GM18526 (cell line): ENCODE data around the gene TMEM163.

Experiments
- POLR2A ChIP-seq: IDR thresholded peaks from 3 replicates; pipeline ENCODE4 v1.6.1; 2011; ENCODE audit not compliant: insufficient read length; ENCODE audit errors: extremely low read depth

The TMEM163 gene

DNA sequence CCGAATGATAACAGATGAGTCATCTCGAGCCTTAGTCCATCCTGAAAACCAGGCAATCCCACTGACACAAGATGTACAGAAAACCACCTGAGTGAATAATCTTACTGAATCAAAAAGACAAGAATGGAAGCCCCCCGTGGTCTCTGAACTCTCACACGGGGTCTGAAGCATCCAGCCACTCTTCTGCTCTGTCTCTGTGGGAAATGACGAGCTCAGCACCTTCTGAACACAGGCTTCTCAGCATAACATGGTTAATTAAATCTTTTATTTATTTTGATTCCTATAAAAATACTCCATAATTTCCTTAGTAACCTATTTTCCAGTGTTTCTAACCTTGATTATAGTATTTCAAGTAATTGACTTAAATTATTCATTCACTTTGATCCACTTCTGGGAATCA is 203.7 kb downstream of the TMEM163 start:
- no peak for TF ChIP-seq POLR2A

DNA sequence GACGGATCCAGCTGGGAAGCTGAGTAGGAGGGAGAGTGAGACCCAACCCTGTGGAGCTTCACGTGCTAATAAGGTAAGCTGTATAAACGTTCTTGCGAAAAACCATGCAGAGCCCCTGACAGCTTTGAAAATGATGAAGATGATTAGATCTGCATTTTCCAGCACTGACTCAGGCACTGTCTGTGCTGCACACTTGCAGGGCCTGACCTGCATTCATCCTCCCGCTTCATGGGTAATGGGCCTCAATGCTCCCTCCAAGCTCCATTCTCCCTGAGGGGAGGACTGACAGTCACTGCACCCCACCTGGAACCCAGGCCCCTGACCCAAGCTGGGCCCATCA is 205.4 kb downstream of the TMEM163 start:
- TF ChIP-seq POLR2A = no peak

DNA sequence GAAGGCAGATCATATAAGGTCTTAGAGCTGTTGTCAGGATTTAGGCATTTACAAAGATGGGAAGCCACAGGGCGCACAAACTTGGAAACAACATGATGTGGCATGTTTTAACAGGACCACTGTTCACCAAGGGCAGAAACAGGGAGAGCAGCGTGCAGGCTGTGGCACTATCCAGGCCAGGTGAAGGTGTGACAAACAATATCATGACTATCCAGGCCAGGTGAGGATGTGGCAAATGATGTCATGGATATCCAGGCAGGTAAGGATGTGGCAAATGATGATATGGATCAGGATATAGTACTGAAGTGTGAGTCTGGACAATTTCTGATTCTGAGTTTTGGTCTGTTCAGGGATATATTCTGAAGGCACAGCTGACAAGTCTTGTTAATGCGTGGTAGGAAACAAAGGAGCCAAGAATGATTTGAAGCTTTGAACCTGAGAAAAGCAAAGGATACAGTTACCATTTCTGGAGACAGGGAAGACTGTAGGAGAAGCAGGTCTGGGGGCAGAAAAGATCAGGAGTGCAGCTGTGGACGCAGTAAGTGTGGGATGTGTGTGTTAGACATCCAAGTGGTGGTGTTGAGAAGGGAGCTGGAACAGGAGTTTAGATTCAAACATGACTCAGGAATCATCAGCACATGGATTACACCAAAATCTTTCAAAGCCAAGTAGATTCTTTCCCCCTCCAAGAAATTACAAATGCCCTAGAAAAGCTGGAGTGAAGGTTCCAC is 205.9 kb downstream of the TMEM163 start:
- no peak for TF ChIP-seq POLR2A

DNA sequence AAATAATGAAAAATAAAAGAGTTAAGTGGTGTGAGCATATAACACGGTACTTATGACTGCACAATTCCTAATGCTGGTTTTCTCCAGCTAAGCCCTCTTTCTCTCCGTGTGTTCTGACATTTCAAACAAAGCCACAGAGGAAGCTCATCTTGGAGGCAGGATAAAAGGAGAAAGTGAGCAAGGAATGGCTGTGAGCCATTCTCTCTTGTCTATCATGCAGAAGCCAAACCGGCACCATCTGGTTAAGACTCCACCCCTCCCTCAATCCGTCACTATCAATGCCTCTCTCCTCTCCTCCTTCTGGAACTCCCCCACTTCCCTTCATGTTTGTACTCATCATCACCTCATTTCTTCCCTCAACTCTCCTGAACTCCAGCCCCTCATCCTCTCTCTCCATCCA is 210.4 kb downstream of the TMEM163 start:
- no peak for TF ChIP-seq POLR2A

- TF ChIP-seq POLR2A = no peak
Measured at GRCh38 chr2:134507697-134508096, 211.1 kb downstream of the TMEM163 start.

GRCh38 chr2:134505446-134505845 is 213.4 kb downstream of the TMEM163 start:
- no peak for TF ChIP-seq POLR2A

DNA sequence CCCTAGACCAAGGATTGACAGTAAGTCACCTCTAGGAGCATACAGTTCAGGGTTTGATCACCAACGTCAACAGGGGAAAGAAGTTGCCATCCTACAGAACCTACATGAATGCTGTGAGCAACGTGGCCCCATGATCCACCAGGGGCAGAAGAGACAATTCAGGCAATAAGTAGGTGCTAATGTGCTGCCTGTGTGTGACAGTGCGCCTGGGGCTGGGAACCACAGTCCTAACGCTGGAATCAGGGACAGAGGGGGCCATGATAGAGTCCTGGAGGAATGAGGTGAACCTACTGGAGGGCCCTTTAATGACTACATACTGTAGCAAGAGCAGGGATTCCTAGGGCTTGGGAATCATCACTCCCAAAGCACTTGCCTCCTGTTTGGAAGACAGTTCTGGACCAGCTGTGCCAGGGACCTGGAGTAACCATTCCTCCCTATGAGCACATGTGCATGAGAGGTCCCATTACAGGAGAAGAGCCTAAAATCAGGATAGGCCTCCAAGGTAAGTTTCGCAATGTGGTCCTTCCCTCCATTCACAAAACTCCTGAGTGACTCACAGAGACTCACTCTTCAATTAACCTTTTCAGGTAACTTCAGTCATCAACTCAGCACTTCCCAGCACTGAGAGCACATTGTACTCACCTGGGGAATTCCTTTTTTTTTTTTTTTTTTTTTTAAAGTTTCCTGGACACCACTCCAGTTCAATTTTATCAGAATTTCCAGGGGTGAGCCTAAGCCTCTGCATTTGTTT is 214.0 kb downstream of the TMEM163 start:
- TF ChIP-seq POLR2A = no peak

- no peak for TF ChIP-seq POLR2A
Measured at GRCh38 chr2:134502104-134502503, 216.7 kb downstream of the TMEM163 start.

GRCh38 chr2:134501476-134502091 is 217.2 kb downstream of the TMEM163 start:
- no peak for TF ChIP-seq POLR2A

DNA sequence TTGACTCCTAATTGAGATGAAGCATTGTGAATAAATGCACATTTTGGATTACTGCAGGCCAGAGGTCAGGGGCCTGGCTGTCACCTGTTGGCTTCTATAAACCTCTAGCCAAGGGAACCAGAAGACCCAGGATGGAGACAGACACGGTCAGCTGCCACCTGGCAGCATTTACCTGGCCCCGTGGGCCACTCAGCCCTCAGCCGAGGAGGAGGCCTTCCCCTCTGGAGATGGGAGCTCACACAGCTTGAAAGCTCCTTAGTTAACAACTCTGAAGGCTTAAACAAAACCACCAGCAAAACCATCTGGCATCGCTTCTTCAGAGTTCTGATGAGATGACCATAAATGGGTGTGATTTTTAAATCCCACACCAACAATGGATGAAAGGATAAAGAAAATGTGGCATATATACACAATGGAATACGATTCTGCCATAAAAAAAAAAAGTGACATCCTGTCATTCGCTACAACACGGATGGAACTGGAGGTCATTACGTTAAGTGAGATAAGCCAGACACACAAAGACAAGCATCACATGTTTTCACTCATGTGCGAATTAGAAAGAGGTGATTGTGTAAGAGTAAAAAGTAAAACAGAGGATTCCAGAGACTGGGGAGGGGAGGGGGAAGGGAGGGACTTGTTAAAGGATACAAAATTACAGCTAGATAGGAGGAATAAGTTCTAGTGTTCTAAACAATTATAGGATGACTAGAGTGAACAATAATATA is 218.4 kb downstream of the TMEM163 start:
- TF ChIP-seq POLR2A = no peak

GRCh38 chr2:134499307-134499926 is 219.4 kb downstream of the TMEM163 start:
- TF ChIP-seq POLR2A = no peak

- no peak for TF ChIP-seq POLR2A
Measured at GRCh38 chr2:134498654-134499053, 220.1 kb downstream of the TMEM163 start.

DNA sequence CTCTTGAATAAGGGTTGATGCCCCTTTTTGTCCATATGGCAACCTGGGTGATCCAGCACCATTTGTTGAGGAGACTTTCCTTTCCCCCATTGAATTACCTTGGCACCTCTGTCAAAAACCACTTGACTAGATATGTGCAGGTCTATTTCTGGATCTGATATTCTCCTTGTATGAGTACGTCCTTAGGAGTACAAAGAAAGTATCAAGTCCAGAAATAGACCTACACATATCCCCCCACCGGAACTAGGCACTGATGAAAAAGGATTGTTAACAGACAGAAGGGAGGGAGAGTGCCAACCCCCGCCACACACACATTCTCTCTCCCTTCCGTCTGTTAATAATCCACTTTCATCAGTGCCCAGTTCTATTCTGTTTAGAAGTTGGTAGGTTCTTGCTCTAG is 225.0 kb downstream of the TMEM163 start:
- TF ChIP-seq POLR2A = no peak

- no peak for TF ChIP-seq POLR2A
Measured at GRCh38 chr2:134491771-134492441, 226.9 kb downstream of the TMEM163 start.

DNA sequence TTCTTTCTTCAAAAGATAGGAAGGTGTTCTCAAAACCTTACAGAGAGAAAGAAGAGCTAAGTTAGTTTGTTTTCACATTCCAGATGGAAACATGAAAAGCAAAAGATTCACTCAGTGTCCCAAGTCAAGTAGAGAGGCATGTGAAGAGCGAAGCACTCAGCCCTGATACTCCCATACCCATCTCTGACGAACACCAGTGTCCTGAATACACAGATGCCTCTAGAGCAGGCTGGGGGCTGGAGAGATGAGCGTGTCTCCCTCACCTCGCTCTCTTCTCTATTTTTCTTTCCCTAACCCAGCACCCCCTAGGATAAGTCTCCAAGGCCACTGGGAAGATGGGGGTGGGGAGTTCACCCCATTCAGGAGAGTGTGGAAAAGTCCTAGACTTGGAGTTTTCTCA is 227.8 kb downstream of the TMEM163 start:
- no peak for TF ChIP-seq POLR2A
